Adrenal gland (tissue), 5 donors: ENCODE results near the gene RAD51AP2.

Experiments used
- CTCF ChIP-seq, 6 experiments: fragments of 450-650 bp in 4 of 6; fragments of 200-600 bp in 2 of 6; sonication (generic) in 1 of 6; IDR thresholded peaks; 1 replicate in 5 of 6; 2 replicates in 1 of 6; pipeline versions ENCODE4 v1.5.1 to v1.8.0; 2016 to 2021; ENCODE audit warnings: antibody characterized with exemption in 6 of 6, mild to moderate bottlenecking in 2 of 6, moderate library complexity in 1 of 6
- POLR2A ChIP-seq, 2 donors: fragments of 450-650 bp; IDR thresholded peaks; one replicate each; pipeline ENCODE4 v1.6.1; 2017; ENCODE audit warnings: antibody characterized with exemption in 2 of 2, mild to moderate bottlenecking in 2 of 2, moderate library complexity in 1 of 2
- donor health status: DM: no; HTN: no; CAD: no.

- TF ChIP-seq POLR2A (IDR thresholded peaks at IDR 0.05) (no peak), CTCF (IDR thresholded peaks at IDR 0.05) (no peak)
These were observed 29.0 kb upstream of the RAD51AP2 start for GRCh38 chr2:17547237-17547636.
